ENCODE measurements around the gene PYGL.
"Not testable (repeated sequence)": the region's sequence is repeated elsewhere in the genome, so short reads cannot be mapped to it uniquely, and the experiment has no call there.

The PYGL gene
- 0 to 0.15 (median 0.06) reads per million in 4 donors for total RNA-seq

- peak in 2 of 5 donors; percentile 6 to 8 for DNase-seq
Measured at GRCh38 chr14:50943943-50944646, at the start of gene PYGL. Gene PYGL, minus strand, starts transcription at chr14:50944483. Its CDS starts 80 bp downstream, at chr14:50944403.

- no peak for DNase-seq
Measured at GRCh38 chr14:50985859-50986331, 41.6 kb upstream of the PYGL start.

DNA sequence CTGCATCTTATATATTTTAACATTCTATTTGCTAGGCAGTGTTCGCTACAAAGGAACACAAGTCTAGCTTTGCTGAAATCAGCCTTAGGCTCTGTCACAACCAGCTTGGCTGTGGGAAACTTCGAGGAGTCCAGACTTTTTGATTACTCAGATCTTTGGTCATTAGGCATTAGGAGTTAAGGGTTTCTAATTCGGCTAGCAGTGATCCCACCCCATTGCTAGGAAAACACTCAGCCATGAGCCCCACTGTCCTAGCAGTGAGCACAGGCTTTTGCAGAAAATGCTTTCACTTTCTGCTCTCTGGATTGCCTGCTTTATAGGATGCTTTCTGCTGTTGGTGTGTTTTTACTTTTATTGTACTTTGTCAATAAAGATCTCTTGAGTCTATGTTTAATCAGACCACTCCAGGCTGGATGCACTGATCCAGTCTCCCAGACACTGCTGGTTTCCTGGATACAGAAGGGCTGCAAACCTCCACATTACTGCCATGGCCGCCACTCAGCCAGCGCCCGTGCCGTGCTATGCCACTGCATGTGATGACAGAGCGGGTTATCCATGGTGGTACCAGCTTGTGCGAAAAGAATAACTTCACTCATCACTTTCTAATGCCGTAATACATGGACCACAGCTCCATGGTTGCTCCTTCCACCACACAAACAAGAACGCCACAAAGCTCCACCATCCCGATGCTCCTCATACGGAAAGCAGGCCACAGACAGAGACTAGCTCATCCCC is 41.0 kb upstream of the PYGL start:
- no peak for DNase-seq

GRCh38 chr14:50984036-50984710 is 39.9 kb upstream of the PYGL start:
- DNase-seq, result no peak

- DNase-seq, result no peak
Measured at GRCh38 chr14:50979941-50980850, 35.9 kb upstream of the PYGL start.

DNA sequence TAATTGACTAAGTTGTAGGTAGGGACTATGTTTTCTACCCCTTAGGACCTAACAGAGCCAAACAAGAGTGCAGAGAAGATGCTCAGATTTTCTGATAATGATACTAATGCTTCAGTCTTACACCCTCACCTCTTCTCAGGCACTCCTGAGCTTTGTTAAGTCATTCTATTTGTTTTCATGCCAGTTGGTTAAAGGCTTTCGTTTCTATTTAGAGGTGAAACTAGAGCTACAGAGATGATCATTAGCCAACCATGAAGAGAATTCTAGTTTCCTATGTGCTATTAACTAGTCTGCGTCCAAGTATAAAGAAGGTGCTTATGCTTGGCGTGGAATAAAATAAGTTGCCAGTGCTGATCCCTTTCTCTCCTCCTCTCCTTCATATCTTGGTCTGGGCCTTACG is 34.6 kb upstream of the PYGL start:
- no peak for DNase-seq

- no peak for DNase-seq
Measured at GRCh38 chr14:50978529-50978871, 34.2 kb upstream of the PYGL start.

- DNase-seq, result no peak
Measured at GRCh38 chr14:50977863-50978528, 33.7 kb upstream of the PYGL start.

- DNase-seq, result no peak
Measured at GRCh38 chr14:50974118-50974517, 29.8 kb upstream of the PYGL start.

- DNase-seq, result no peak
Measured at GRCh38 chr14:50972734-50973133, 28.5 kb upstream of the PYGL start.

- DNase-seq, result no peak
Measured at GRCh38 chr14:50970886-50971781, 26.9 kb upstream of the PYGL start.

GRCh38 chr14:50967790-50968189 is 23.5 kb upstream of the PYGL start:
- DNase-seq, result no peak

DNA sequence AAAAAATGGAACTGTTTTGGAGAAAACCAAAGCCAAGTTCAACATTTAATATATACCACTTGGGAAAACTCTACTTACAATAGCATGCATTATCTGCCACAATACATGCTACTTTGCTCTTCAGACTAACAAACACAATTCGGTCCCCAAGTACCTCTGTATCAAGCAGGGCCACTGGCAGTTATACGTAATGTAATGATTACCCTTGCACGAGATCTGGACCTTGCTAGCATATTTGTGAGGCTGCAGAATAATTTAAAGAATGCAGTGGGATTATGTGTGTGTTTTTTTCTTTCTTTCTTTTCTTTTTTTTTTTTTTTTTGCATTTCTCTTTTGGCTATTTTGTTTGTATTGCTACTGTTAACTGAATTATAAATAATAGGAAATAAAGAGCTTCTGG is 22.8 kb upstream of the PYGL start:
- DNase-seq, result no peak

- no peak for DNase-seq
Measured at GRCh38 chr14:50964683-50965390, 20.6 kb upstream of the PYGL start.

DNA sequence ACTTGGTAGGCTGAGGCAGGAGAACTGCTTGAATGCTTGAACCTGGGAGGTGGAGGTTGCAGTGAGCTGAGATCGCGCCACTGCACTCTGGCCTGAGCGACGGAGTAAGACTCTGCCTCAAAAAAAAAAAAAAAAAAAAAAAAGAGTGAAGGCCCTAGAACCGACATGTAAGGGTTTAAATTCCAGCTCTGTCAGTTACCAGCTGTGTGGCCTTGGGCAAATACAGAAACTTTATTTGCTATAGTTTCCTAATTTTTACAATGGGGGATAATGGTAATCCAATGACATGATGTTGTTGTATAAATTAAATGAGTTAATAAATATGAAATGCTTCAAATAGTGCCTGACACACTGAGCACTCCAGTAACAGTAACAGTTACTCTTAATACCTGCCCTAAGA is 19.6 kb upstream of the PYGL start:
- no peak for DNase-seq

- DNase-seq, result no peak
Measured at GRCh38 chr14:50961605-50962221, 17.4 kb upstream of the PYGL start.

DNA sequence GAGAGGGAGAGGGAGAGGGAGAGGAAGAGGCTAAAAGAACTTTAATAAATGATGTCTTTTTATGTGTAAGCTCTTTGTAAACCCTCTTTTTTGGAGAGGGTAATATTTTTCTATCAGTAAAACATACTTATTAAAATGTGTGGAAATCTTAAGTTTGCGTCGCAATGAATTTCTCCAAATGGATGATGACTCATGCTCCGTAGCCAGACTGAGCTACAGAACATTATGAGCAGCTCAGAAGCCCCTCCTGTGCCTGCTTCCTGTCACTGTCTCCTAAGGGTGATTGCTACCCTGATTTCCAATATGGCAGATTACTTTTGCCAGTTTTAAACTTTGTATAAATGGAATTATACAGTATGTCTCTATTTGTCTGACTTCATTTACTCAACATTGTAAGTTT is 13.0 kb upstream of the PYGL start:
- DNase-seq, result no peak

GRCh38 chr14:50956421-50956820 is 12.1 kb upstream of the PYGL start:
- DNase-seq, result not testable (repeated sequence)

GRCh38 chr14:50955373-50956043 is 11.2 kb upstream of the PYGL start:
- DNase-seq, result peak in 1 of 5 donors; percentile 27
